Jurkat, Clone E6-1 (cell line): ENCODE results near the gene COPZ1. TPM values are rescaled to one million over a fixed set of nuclear protein-coding genes. Genes with fewer than 3 reads are reported as not detected.
"Not testable (repeated sequence)": the region's sequence is repeated elsewhere in the genome, so short reads cannot be mapped to it uniquely, and the experiment has no call there.

Experiments used
- DNase-seq: peaks from one replicate; pipeline ENCODE4 v3.0.0-alpha.2; 2011; ENCODE audit warnings: low read depth, low spot score
- H3K4me3 ChIP-seq: 2 replicates; pipeline ENCODE4 v1.5.1; 2011; ENCODE audit warnings: mild to moderate bottlenecking, low read length, control low read depth, moderate library complexity
- polyA plus RNA-seq: library from polyadenylated mRNA; unstranded; fragments of >200 nt; gene quantifications from one replicate; pipeline ENCODE4 v1.2.1, GENCODE V29; 2012; ENCODE audit warnings: missing spikeins; ENCODE audit not compliant: insufficient read length, insufficient read depth

Gene COPZ1
- 179 TPM for polyA plus RNA-seq

DNA sequence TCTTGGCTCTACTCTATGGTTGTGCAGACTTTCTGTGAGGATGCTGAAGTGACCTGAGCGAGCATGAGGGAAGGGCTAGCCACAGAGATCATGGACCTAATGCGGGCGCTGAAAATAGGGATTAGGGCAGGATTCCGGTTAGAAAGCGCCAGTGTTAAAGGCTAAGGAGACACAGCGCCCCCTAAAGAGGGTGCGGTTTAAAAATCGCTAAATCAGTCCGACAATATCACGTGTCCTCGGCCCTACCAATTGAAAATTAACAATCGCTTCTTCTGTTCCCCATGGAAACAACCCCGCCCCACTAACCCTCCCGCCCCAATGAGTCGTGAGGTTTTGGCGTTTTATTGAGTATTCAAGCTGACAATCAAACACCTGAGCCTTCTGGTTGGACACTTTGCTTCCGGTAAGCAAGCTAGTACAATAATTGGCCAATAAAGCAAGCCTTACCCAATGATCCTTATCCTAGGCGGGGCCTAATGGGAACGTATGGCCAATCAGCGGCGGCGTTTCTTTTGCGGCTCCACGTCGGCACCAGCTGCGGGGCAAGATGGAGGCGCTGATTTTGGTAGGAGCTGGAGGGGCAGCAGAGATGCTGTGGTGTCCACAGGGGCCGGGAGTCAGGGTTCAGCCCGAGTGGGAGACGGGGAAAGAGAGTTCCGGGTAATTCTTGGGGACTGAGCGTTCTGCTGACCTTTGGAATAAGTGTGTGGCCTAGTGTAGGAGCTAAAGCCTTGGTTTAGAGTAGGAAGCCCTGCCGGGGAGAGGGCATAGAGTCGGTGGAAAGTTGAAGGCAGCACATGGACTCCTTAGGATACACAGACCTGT lies at the start of gene COPZ1:
Gene COPZ1, plus strand, starts transcription at position 515 of the 825 bp plus-strand sequence. Its CDS starts 33 bp downstream, at position 548.
- DNase-seq: peak; percentile 100
- peak within 1 kb of the TSS; percentile 99 for H3K4me3 ChIP-seq

GRCh38 chr12:54276368-54276767 lies 48.6 kb upstream of the COPZ1 start:
- DNase-seq: no peak
- no peak overlapping the region for H3K4me3 ChIP-seq

DNA sequence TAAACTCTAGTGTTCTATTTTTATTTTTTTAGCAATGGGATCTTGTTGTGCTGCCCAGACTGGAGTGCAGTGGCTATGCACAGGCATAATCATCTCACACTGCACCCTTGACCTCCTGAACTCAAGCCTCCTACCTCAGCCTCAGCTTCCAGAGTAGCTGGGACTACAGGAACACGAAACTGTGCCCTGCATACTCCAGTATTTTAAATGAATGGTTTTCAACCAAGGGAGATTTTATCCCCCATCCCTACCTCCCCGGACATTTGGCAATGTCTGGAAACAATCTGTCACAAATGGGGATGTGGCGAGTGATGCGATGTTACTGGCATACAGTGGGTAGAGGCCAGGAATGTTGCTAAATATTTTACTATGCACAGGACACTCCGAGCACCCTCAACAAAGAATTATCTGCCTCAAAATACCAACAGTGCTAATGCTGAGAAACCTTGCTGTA lies 47.1 kb upstream of the COPZ1 start:
- peak overlapping the region; percentile 100 for H3K4me3 ChIP-seq
- no peak for DNase-seq

GRCh38 chr12:54279227-54279631 lies 45.7 kb upstream of the COPZ1 start:
- peak overlapping the region; percentile 100 for H3K4me3 ChIP-seq
- no peak for DNase-seq

- H3K4me3 ChIP-seq: peak within 1 kb of the TSS; percentile 100
- DNase-seq: peak; percentile 99
These were observed 45.1 kb upstream of the COPZ1 start, which contains the start of gene CBX5 for GRCh38 chr12:54279632-54280467. TSS of gene CBX5 (minus strand) at chr12:54280122. CDS start at chr12:54257650, 22,472 bp downstream.

DNA sequence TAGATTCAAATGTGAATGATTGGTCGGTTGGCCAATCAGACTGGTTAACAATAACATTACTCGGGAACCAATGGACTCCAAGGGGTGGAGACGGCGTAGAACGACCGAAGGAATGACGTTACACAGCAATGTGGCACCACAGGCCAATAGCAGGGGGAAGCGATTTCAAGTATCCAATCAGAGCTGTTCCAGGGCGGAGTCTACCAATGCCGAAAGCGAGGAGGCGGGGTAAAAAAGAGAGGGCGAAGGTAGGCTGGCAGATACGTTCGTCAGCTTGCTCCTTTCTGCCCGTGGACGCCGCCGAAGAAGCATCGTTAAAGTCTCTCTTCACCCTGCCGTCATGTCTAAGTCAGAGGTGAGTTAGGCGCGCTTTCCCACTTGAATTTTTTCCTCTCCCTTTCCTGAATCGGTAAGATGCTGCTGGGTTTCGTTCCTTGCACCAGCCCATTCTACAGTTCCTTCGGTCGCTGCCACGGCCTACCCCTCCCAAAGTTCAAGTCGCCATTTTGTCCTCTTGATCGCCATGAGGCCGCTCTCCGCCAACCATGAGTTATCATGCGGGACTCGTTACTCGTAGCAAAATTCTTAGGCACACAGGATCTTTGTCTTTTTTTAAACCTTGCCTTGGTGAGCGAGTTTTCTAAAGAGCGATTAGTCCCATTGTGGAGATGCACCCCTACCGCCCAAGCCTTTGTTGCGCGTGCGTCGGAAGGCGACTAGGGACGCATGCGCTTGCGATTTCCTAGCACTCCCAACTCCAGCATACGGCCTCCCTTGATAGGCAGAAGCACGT lies 44.3 kb upstream of the COPZ1 start, which contains the start of gene HNRNPA1:
Gene HNRNPA1, plus strand, starts transcription at position 259 of the 793 bp plus-strand sequence. Its CDS starts 82 bp downstream, at position 341.
- peak; percentile 100 for DNase-seq
- peak within 1 kb of the TSS; percentile 100 for H3K4me3 ChIP-seq

- not testable (repeated sequence) for DNase-seq
- H3K4me3 ChIP-seq: peak overlapping the region; percentile 100
These were observed 43.7 kb upstream of the COPZ1 start for GRCh38 chr12:54281261-54281638.

- H3K4me3 ChIP-seq: peak overlapping the region; percentile 100
- not testable (repeated sequence) for DNase-seq
These were observed 43.2 kb upstream of the COPZ1 start for GRCh38 chr12:54281694-54282093.

GRCh38 chr12:54282949-54283593 lies 41.9 kb upstream of the COPZ1 start:
- no peak for DNase-seq
- H3K4me3 ChIP-seq: peak overlapping the region; percentile 100

DNA sequence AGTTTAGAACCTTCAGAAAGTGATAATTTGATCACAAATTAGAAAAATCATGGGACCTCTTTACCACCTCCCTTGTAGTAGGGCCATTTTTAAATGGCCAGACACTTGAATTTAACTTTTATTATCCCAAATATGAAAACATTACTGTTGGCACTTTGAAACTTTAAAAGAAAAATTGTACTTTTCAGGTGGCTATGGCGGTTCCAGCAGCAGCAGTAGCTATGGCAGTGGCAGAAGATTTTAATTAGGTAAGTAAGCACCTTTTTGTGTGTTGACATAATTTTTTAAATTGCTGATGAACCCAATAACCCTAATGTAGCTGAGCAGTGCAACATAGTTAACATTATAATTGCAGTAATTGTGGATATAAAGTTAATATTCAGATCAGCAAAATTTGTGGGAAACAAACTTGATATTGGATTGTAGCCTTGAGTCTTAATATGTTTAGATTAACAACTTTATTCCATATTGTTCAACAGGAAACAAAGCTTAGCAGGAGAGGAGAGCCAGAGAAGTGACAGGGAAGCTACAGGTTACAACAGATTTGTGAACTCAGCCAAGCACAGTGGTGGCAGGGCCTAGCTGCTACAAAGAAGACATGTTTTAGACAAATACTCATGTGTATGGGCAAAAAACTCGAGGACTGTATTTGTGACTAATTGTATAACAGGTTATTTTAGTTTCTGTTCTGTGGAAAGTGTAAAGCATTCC lies 40.7 kb upstream of the COPZ1 start:
- not testable (repeated sequence) for DNase-seq, H3K4me3 ChIP-seq

- no peak for DNase-seq
- H3K4me3 ChIP-seq: no peak overlapping the region
These were observed 39.5 kb upstream of the COPZ1 start for GRCh38 chr12:54285150-54286041.

DNA sequence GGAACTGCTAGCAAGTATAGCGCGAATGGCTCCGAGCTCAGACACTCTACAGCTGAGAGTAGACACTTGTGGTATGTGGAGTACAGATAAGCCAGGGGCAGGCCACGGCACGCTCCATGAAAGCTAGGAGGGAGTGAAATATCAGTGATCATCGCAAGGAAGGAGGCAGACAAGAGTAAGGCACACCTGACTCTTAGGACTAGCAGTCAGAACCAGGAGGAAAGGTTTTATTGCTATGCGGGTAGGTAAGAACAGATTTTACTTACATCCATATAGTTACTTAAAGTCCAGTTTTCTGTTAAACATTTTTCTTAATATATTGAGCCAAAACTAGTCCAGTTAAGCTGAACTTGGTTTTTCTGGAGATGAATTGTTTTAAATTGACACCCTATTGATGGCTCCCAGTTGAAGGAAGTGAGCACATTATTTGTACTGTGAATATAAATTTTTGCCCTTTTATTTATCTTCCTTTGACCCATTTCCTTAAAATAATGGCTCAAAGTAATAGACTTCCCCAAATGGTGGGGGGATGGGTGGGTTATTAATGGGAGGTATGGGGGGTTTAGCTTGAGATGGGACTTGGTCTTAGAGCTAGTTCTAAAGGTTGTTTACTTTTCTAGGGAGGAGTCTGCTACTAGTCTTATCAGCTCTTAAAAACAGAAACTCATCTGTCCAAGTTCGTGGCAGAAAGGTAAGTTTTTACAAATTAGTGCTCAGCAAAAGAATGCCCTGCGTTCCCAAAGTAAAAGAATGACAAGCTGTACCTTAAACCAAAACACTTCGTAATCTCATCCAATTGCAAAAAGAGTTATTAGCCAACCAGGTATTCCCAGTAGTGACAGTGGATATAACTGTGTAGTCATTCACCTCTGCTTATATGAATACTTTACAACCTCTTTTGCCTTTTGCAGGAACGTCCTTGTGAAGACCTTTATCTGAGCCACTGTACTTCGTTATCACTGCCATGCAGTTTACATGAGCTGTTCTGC lies 38.6 kb upstream of the COPZ1 start:
- DNase-seq: no peak
- no peak overlapping the region for H3K4me3 ChIP-seq

- H3K4me3 ChIP-seq: no peak overlapping the region
- no peak for DNase-seq
These were observed 37.4 kb upstream of the COPZ1 start for GRCh38 chr12:54287261-54288157.

- DNase-seq: no peak
- H3K4me3 ChIP-seq: no peak overlapping the region
These were observed 32.6 kb upstream of the COPZ1 start for GRCh38 chr12:54292083-54292930.
